ENCODE data around the gene ATXN7. TPM values are rescaled to one million over a fixed set of nuclear protein-coding genes. Genes with fewer than 3 reads are reported as not detected.

The ATXN7 gene
- total and polyA plus RNA-seq, 7 donors: 2.4 to 27.2 (median 16.2) TPM

DNA sequence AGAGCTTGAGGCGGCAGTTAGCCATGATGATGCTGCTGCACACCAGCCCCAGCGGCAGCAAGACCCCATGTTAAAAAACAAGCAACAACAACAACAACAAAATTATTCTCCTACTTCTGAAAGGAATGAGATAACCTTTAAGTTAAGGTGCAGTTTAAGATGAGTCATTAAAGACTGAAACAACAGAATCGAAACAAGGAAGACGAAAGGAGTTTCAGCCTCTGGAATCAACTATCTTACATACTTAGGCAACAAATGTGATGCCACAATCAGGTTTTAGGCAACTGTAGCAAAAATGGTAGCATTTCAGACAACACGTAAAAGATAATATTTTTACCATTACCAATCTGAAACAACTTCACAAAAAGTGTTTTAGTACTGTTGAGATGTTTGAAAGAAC, 36.3 kb downstream of the ATXN7 start:
- intact Hi-C loops (cut with DNase I): no loop called here
- ATAC-seq (no peak), DNase-seq (no peak)
- no peaks in the 10 kb centered on the region for H3K27me3 ChIP-seq (ENCODE audit: insufficient read depth in 3 of 3, low read length in 2 of 3)
- WGBS, 3 donors: 96 to 98% (median 96%) methylated on average over 5 of the region's 5 CpGs
- peaks cover 3 to 29% of the 10 kb centered on the region in 2 donors for H3K36me3 ChIP-seq (ENCODE audit: insufficient read depth in 1 of 2, low read depth in 1 of 2)
- H3K27ac ChIP-seq: no peak overlapping the region
- H3K4me1 ChIP-seq: peaks cover 22% of the 10 kb centered on the region
- H3K9me3 ChIP-seq: no peaks in the 10 kb centered on the region
- no peak overlapping the region for H3K4me3 ChIP-seq
- TF ChIP-seq, protein P1, sequence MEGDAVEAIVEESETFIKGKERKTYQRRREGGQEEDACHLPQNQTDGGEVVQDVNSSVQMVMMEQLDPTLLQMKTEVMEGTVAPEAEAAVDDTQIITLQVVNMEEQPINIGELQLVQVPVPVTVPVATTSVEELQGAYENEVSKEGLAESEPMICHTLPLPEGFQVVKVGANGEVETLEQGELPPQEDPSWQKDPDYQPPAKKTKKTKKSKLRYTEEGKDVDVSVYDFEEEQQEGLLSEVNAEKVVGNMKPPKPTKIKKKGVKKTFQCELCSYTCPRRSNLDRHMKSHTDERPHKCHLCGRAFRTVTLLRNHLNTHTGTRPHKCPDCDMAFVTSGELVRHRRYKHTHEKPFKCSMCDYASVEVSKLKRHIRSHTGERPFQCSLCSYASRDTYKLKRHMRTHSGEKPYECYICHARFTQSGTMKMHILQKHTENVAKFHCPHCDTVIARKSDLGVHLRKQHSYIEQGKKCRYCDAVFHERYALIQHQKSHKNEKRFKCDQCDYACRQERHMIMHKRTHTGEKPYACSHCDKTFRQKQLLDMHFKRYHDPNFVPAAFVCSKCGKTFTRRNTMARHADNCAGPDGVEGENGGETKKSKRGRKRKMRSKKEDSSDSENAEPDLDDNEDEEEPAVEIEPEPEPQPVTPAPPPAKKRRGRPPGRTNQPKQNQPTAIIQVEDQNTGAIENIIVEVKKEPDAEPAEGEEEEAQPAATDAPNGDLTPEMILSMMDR (IDR thresholded peaks at IDR 0.05): no peak

DNA sequence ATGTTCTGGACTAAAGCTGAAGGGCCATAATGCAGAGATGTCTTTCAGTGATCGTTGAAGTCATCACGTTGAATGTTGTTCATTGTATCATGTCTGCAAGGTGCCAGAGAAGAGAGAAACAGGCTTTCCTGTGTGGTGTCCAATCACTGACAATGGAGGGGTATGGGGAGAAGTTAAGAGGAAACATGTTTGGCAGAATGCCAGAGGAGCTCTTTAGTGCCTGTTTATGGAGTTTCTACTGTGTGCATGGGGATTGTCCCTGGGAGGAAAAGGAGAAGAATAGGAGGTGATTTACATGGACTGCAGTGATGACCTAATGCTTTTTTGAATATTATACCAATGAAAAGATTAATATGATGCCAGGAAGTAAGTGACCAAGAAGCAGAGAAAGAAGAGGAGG, 36.8 kb downstream of the ATXN7 start:
- TF ChIP-seq, protein P1 (IDR thresholded peaks at IDR 0.05): no peak
- no peak overlapping the region for H3K27ac ChIP-seq
- intact Hi-C loops (cut with DNase I): no loop called here
- peaks cover 3 to 29% of the 10 kb centered on the region in 2 donors for H3K36me3 ChIP-seq (ENCODE audit: insufficient read depth in 1 of 2, low read depth in 1 of 2)
- no peak overlapping the region for H3K4me3 ChIP-seq
- WGBS, 3 donors: 69 to 85% (median 69%) methylated on average over 2 of the region's 2 CpGs
- H3K4me1 ChIP-seq: peaks cover 18% of the 10 kb centered on the region
- H3K27me3 ChIP-seq (ENCODE audit: insufficient read depth in 3 of 3, low read length in 2 of 3): no peaks in the 10 kb centered on the region
- no peak for DNase-seq
- no peaks in the 10 kb centered on the region for H3K9me3 ChIP-seq
- ATAC-seq: no peak

DNA sequence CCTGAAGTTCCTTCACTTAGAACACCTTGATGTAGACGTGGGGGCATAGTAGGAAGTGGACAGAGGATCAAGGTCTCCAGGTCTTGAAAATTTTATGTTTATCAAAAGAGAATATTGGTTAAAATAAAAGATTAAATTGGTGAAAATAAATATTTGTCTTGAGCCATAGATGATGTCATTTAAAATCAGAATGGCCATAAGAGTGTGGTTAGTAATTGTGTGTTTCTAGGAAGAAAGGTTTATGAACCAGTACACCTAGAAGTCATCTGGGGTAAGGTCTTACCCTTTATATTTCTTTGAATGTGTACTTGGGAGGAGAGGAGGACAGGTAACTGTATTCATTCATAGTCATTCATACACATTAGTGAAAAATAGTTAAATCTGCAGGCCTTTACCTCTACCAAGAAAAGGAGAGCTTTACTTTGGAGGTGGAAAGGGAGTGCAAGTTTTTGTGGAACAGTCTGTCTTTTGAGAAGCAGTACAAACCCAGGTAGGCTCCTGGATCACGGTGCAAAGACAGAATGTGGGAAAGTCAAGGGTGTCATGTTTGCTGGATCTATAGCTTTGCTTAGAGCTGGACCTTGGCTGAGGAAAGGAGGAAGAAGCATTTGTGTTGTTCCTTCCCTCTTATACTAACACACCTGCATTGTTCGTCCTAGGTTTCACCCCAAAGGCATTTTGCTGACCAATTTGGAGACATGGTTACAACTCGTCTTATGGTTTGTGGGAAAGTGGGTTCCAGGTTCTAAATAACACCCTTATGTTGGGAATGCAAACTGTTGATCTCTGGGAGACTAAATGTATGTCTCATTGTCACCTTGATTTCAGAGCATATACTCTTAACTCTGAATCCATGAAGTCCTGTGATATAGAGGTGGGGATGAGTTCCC, 42.3 kb downstream of the ATXN7 start:
- TF ChIP-seq, protein P1 (IDR thresholded peaks at IDR 0.05): no peak
- H3K27ac ChIP-seq: no peak overlapping the region
- ATAC-seq (no peak), DNase-seq (no peak)
- intact Hi-C loops (cut with DNase I): loop anchor here in 1 of 2 donors (5.0 kb wide), 1 partner anchor 39 kb away; no protein-coding TSS in a partner anchor
- H3K36me3 ChIP-seq (ENCODE audit: insufficient read depth in 1 of 2, low read depth in 1 of 2): peaks cover 0 to 1% of the 10 kb centered on the region in 2 donors
- H3K9me3 ChIP-seq: no peaks in the 10 kb centered on the region
- H3K4me1 ChIP-seq: no peaks in the 10 kb centered on the region
- no peak overlapping the region for H3K4me3 ChIP-seq
- H3K27me3 ChIP-seq (ENCODE audit: insufficient read depth in 3 of 3, low read length in 2 of 3): no peaks in the 10 kb centered on the region
- WGBS, 3 donors: 91 to 96% (median 92%) methylated on average over 4 of the region's 4 CpGs

DNA sequence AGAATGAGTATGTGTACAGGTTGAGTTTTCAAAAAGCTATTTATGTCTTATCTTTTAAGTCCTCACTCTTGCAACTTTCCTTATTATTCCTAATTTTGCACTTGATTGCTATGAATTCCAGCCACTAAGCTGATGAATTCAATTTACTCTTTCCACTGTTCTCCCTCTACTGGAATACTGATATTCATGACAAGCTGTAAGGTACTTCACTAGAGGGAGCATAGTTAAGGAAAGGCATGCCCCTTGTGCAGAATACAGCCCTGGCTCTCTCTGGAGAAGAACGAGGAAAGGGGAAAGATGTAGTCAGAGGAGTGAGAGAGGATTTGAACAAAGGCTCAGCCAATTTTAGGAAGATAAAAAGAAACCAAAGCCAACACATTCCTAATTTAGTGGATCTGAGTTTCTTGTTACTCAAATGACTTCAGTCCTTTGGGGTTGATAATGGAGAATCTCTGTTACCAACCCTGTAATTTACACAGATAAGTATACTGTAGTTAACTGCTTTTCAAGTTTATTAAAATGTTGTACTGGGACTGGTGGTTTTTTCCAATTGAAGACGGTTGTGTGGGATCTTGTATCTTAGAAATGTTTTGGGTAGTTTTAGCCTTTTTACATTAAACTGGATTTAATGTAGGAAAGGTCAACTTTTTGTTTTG, 44.5 kb downstream of the ATXN7 start:
- no peaks in the 10 kb centered on the region for H3K9me3 ChIP-seq
- ATAC-seq: no peak
- no peak overlapping the region for H3K27ac ChIP-seq
- H3K27me3 ChIP-seq (ENCODE audit: insufficient read depth in 3 of 3, low read length in 2 of 3): no peaks in the 10 kb centered on the region
- peaks cover 7% of the 10 kb centered on the region for H3K4me1 ChIP-seq
- DNase-seq: no peak
- TF ChIP-seq, protein P1 (IDR thresholded peaks at IDR 0.05): no peak
- WGBS, 3 donors: 54 to 57% (median 54%) methylated on average over 2 of the region's 2 CpGs
- H3K4me3 ChIP-seq: no peak overlapping the region
- no peaks in the 10 kb centered on the region for H3K36me3 ChIP-seq (ENCODE audit: insufficient read depth in 1 of 2, low read depth in 1 of 2)
- intact Hi-C loops (cut with DNase I): loop anchor here in 1 of 2 donors (5.0 kb wide), 1 partner anchor 41 kb away; no protein-coding TSS in a partner anchor

Measured in psoas muscle (tissue), 8 donors.